ENCODE measurements around the gene PALD1.

DNA sequence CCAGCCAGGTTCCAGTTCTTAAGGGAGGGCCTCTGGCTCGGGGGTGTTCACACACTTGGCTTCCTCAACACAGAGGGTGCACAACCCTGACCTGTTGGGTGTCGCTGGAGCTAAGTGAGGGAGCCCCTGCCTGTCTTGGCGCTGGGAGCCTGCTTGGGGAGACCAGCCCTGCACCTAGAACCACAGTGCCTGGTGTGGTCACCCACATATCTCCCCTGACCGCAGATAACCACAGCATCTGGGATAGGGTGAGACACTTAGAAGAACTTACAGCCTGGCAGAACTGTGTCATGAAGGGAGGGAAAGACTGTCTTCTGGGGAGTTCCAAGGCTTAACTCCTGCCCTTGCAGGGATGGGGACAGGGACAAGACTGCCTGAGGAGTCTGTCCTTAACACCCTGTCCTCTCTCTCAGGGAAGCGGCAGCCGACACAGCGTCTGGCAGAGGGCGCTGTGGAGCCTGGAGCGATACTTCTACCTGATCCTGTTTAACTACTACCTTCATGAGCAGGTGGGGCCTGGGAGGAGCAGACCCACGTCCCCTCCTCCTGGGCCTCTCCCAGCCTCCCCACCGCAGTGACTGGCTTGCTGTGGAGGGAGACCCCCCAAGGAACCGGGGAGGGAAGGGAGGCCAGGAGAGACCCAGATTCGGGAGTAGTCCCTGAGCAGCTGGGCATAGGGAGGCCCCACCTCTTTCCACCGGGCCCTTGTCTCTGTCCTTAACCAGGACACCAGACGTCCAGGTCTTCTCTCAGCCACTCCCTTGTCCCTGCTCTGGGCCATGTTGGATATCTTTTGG lies 59.0 kb downstream of the PALD1 start:
- TF ChIP-seq POLR2A (IDR thresholded peaks at IDR 0.05; ENCODE audit: low read length) = no peak
- TF ChIP-seq GATA1 (IDR thresholded peaks at IDR 0.05; ENCODE audit: low read depth, low read length) = no peak

Data from erythroblast (primary cell).